Sigmoid colon (tissue), 4 donors: ENCODE results near the gene BORCS8.

ENCODE experiments used
- CTCF ChIP-seq, 4 experiments: fragments of 450-650 bp in 3 of 4; fragments of 200-600 bp in 1 of 4; IDR thresholded peaks; one replicate each; pipeline ENCODE4 v1.5.1; 2016 to 2019; ENCODE audit warnings: antibody characterized with exemption in 4 of 4, mild to moderate bottlenecking in 3 of 4, moderate library complexity in 2 of 4
- POLR2A ChIP-seq, 2 donors: fragments of 450-650 bp; IDR thresholded peaks; one replicate each; pipeline ENCODE4 v1.6.1; 2016; ENCODE audit warnings: antibody characterized with exemption in 2 of 2, mild to moderate bottlenecking in 2 of 2, moderate library complexity in 2 of 2
- POLR2AphosphoS5 ChIP-seq, 4 donors: sonication (generic); formaldehyde crosslinking; IDR thresholded peaks; one replicate each; pipeline ENCODE4 v1.6.1; 2017; ENCODE audit warnings: antibody characterized with exemption in 4 of 4

GRCh38 chr19:19202707-19203011 is 10.7 kb upstream of the BORCS8 start:
- TF ChIP-seq CTCF (IDR thresholded peaks at IDR 0.05), result no peak
- no peak for TF ChIP-seq POLR2A (IDR thresholded peaks at IDR 0.05)
- no peak for TF ChIP-seq POLR2AphosphoS5 (IDR thresholded peaks at IDR 0.05)
